GM23338 (cell line): ENCODE results near the gene RSBN1L.

ENCODE experiments used
- JUNB ChIP-seq: IDR thresholded peaks from one replicate; pipeline ENCODE4 v1.6.1; 2016; ENCODE audit warnings: antibody characterized with exemption; ENCODE audit not compliant: unreplicated experiment
- TF ChIP-seq, protein P1 (sequence below), 2 experiments: fragments of 200-600 bp in 1 of 2; sonication (generic) in 1 of 2; conservative IDR thresholded peaks; 2 replicates each; pipeline versions ENCODE4 v1.5.1 to v1.6.1; 2016 to 2017; ENCODE audit warnings: antibody characterized with exemption in 2 of 2, low read depth in 2 of 2, mild to moderate bottlenecking in 2 of 2, moderate library complexity in 1 of 2

DNA sequence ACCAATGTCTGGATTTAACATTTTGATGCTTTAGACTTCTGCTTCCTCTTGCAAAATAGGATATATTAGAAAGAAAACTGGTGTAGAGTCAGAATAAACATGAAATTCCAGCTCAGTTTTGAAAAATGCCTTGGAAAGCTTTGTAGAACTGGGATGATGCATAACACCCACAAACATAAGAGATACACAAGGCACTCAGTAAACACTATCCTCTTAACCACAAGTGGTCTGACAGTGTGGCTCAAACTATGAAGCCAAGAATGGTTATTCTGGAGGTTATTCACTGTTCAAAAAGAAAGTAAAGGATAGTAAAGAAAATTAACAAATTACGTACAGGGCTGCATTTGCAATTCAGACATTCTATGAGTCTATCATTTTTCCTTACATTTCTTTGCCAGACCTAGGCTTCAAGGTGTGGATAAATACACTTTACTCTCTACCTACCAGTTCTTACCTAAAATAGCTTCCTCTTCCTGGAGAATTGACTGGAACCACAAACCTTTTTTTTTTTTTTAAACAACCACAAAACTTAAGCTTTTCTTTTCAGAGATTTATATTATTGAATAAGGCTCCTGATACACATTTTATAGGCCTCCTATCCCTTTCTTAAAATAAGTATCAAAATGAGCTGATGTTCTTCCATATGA lies 9.0 kb upstream of the RSBN1L start:
- TF ChIP-seq, protein P1, sequence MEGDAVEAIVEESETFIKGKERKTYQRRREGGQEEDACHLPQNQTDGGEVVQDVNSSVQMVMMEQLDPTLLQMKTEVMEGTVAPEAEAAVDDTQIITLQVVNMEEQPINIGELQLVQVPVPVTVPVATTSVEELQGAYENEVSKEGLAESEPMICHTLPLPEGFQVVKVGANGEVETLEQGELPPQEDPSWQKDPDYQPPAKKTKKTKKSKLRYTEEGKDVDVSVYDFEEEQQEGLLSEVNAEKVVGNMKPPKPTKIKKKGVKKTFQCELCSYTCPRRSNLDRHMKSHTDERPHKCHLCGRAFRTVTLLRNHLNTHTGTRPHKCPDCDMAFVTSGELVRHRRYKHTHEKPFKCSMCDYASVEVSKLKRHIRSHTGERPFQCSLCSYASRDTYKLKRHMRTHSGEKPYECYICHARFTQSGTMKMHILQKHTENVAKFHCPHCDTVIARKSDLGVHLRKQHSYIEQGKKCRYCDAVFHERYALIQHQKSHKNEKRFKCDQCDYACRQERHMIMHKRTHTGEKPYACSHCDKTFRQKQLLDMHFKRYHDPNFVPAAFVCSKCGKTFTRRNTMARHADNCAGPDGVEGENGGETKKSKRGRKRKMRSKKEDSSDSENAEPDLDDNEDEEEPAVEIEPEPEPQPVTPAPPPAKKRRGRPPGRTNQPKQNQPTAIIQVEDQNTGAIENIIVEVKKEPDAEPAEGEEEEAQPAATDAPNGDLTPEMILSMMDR (conservative IDR thresholded peaks at IDR 0.05; ENCODE audit: low read depth in 2 of 2): no peak
- TF ChIP-seq JUNB: no peak
